Parathyroid adenoma (tissue), 2 donors: ENCODE measurements around the gene XPNPEP2.

Experiments
- H2AFZ ChIP-seq: fragments of 300-600 bp; sonication (generic); one replicate; pipeline ENCODE4 v1.7.0; 2017; ENCODE audit warnings: antibody characterized with exemption, mild to moderate bottlenecking
- H3K27ac ChIP-seq: fragments of 300-600 bp; sonication (generic); one replicate; pipeline ENCODE4 v1.7.0; 2017
- H3K27me3 ChIP-seq: fragments of 300-600 bp; sonication (generic); one replicate; pipeline ENCODE4 v1.7.0; 2017; ENCODE audit warnings: low read length; ENCODE audit not compliant: control insufficient read depth, insufficient read depth
- H3K36me3 ChIP-seq: fragments of 300-600 bp; sonication (generic); one replicate; pipeline ENCODE4 v1.7.0; 2017; ENCODE audit warnings: low read length; ENCODE audit not compliant: control insufficient read depth, insufficient read depth
- H3K4me1 ChIP-seq: fragments of 300-600 bp; sonication (generic); one replicate; pipeline ENCODE4 v1.7.0; 2017; ENCODE audit warnings: control low read depth
- H3K4me2 ChIP-seq: fragments of 300-600 bp; sonication (generic); one replicate; pipeline ENCODE4 v1.7.0; 2017; ENCODE audit warnings: low read length
- H3K4me3 ChIP-seq: fragments of 300-600 bp; sonication (generic); one replicate; pipeline ENCODE4 v1.7.0; 2017; ENCODE audit warnings: low read depth, low read length
- H3K79me2 ChIP-seq: fragments of 300-600 bp; sonication (generic); one replicate; pipeline ENCODE4 v1.7.0; 2017; ENCODE audit warnings: control low read depth
- H3K9ac ChIP-seq: fragments of 300-600 bp; sonication (generic); one replicate; pipeline ENCODE4 v1.7.0; 2017; ENCODE audit warnings: mild to moderate bottlenecking
- H3K9me3 ChIP-seq: fragments of 300-600 bp; sonication (generic); one replicate; pipeline ENCODE4 v1.7.0; 2017; ENCODE audit warnings: low read length; ENCODE audit not compliant: control insufficient read depth
- CTCF ChIP-seq: fragments of 300-600 bp; sonication (generic); IDR thresholded peaks from one replicate; pipeline ENCODE4 v1.7.0; 2017; ENCODE audit warnings: antibody characterized with exemption, mild to moderate bottlenecking
- donor health status: primary hyperparathyroidism.

Gene XPNPEP2

GRCh38 chrX:129760981-129761380 lies 22.2 kb downstream of the XPNPEP2 start:
- Histone ChIP-seq H3K4me1 (peaks cover 4% of the 10 kb centered on the region), H3K4me3 (no peak overlapping the region), H3K27ac (no peak overlapping the region), H2AFZ (no peak overlapping the region), H3K9ac (no peak overlapping the region), H3K27me3 (no peaks in the 10 kb centered on the region), H3K79me2 (no peaks in the 10 kb centered on the region), H3K36me3 (no peaks in the 10 kb centered on the region), H3K9me3 (no peaks in the 10 kb centered on the region), H3K4me2 (no peak overlapping the region)
- no peak for TF ChIP-seq CTCF

- no peaks in the 10 kb centered on the region for H3K27me3 ChIP-seq
- TF ChIP-seq CTCF: no peak
- peaks cover 4% of the 10 kb centered on the region for H3K4me1 ChIP-seq
Observed at GRCh38 chrX:129761596-129761995, 22.8 kb downstream of the XPNPEP2 start.

GRCh38 chrX:129762448-129762847 lies 23.7 kb downstream of the XPNPEP2 start:
- Histone ChIP-seq H2AFZ (no peak overlapping the region), H3K4me1 (peaks cover 4% of the 10 kb centered on the region), H3K9ac (no peak overlapping the region), H3K79me2 (no peaks in the 10 kb centered on the region), H3K4me2 (no peak overlapping the region), H3K9me3 (no peaks in the 10 kb centered on the region), H3K27me3 (no peaks in the 10 kb centered on the region), H3K36me3 (no peaks in the 10 kb centered on the region), H3K27ac (no peak overlapping the region), H3K4me3 (no peak overlapping the region)
- no peak for TF ChIP-seq CTCF

More at GRCh38 chrX:129761596-129761995, 22.8 kb downstream of the XPNPEP2 start:
- H3K9me3 ChIP-seq: no peaks in the 10 kb centered on the region
- no peak overlapping the region for H3K27ac ChIP-seq
- H3K36me3 ChIP-seq: no peaks in the 10 kb centered on the region
- H2AFZ ChIP-seq: no peak overlapping the region
- H3K79me2 ChIP-seq: no peaks in the 10 kb centered on the region
- H3K9ac ChIP-seq: no peak overlapping the region
- H3K4me3 ChIP-seq: no peak overlapping the region
- no peak overlapping the region for H3K4me2 ChIP-seq

GRCh38 chrX:129763666-129764065 lies 24.9 kb downstream of the XPNPEP2 start:
- H3K9me3 ChIP-seq: no peaks in the 10 kb centered on the region
- H3K4me3 ChIP-seq: no peak overlapping the region
- H3K4me1 ChIP-seq: peaks cover 4% of the 10 kb centered on the region
- no peaks in the 10 kb centered on the region for H3K79me2 ChIP-seq
- no peak overlapping the region for H2AFZ ChIP-seq
- no peaks in the 10 kb centered on the region for H3K36me3 ChIP-seq
- no peak overlapping the region for H3K4me2 ChIP-seq
- TF ChIP-seq CTCF: no peak
- no peak overlapping the region for H3K27ac ChIP-seq
- H3K9ac ChIP-seq: no peak overlapping the region
- no peaks in the 10 kb centered on the region for H3K27me3 ChIP-seq

GRCh38 chrX:129768186-129768585 lies 29.4 kb downstream of the XPNPEP2 start:
- Histone ChIP-seq H3K36me3 (no peaks in the 10 kb centered on the region), H3K9me3 (no peaks in the 10 kb centered on the region), H3K4me3 (no peak overlapping the region), H2AFZ (no peak overlapping the region), H3K9ac (no peak overlapping the region), H3K27ac (no peak overlapping the region), H3K79me2 (no peaks in the 10 kb centered on the region), H3K4me2 (no peak overlapping the region), H3K27me3 (no peaks in the 10 kb centered on the region), H3K4me1 (no peaks in the 10 kb centered on the region)
- no peak for TF ChIP-seq CTCF
